Stimulated activated CD4-positive, alpha-beta T cell treated with anti-CD3 and anti-CD28 coated beads, Interleukin-12 subunit alpha, Interleukin-12 subunit beta, amount 100 ng/mL, for 48 hours (primary cell): ENCODE data around the gene CENPQ.

Source experiments
- DNase-seq, 3 donors: peaks; one replicate each; pipeline ENCODE4 v3.0.0-alpha.2; 2020; ENCODE audit warnings: low read depth in 2 of 3, low spot score in 1 of 3

CENPQ gene

GRCh38 chr6:49540614-49541013 lies 77.4 kb downstream of the CENPQ start:
- DNase-seq = no peak

- no peak for DNase-seq
Observed at GRCh38 chr6:49541210-49541724, 78.1 kb downstream of the CENPQ start.

GRCh38 chr6:49541936-49542335 lies 78.8 kb downstream of the CENPQ start:
- DNase-seq = no peak
